GM10248 (cell line): Measurements from ENCODE around the gene FMN1.

Experiments
- CTCF ChIA-PET: fragments of 300-600 bp; sonication (Branson Sonifier 250); formaldehyde crosslinking; extraction: SDS; loops from one replicate; lab custom pipeline; 2021; ENCODE audit warnings: antibody characterized with exemption; lab: Yijun Ruan, JAX
- POLR2A ChIA-PET: fragments of 350-650 bp; sonication (Branson Sonifier 250); formaldehyde crosslinking; extraction: SDS; loops from one replicate; lab custom pipeline; 2020; ENCODE audit warnings: antibody characterized with exemption; lab: Yijun Ruan, JAX
- DNase-seq: peaks from one replicate; pipeline ENCODE4 v3.0.0; 2012; ENCODE audit errors: extremely low spot score
- TF ChIP-seq, protein P1 (sequence below): IDR thresholded peaks from 2 replicates; pipeline ENCODE4 v1.5.1; 2012; ENCODE audit warnings: mild to moderate bottlenecking, low read depth; ENCODE audit errors: extremely low read depth, missing control alignments, control extremely low read depth

Gene FMN1

DNA sequence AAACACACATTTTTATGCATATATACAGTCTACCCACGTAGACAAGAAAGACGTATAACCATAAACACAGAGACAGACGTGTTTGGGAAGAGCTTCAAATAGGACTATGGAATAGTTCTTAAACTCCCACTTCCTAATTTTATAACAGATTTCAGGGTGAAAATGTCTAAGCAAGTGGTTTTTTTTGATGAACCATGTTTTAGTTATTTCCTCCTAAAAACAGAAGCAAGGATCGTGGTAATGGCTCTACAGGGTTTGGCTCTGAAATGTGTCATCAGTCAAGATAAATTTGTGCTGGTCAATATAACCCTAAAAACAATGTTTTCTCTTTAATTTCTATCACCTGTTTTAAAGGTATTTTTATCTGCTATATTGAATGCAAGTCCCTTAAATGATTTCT is 58.2 kb downstream of the FMN1 start:
- POLR2A ChIA-PET: no interaction called here
- DNase-seq: no peak
- TF ChIP-seq, protein P1, sequence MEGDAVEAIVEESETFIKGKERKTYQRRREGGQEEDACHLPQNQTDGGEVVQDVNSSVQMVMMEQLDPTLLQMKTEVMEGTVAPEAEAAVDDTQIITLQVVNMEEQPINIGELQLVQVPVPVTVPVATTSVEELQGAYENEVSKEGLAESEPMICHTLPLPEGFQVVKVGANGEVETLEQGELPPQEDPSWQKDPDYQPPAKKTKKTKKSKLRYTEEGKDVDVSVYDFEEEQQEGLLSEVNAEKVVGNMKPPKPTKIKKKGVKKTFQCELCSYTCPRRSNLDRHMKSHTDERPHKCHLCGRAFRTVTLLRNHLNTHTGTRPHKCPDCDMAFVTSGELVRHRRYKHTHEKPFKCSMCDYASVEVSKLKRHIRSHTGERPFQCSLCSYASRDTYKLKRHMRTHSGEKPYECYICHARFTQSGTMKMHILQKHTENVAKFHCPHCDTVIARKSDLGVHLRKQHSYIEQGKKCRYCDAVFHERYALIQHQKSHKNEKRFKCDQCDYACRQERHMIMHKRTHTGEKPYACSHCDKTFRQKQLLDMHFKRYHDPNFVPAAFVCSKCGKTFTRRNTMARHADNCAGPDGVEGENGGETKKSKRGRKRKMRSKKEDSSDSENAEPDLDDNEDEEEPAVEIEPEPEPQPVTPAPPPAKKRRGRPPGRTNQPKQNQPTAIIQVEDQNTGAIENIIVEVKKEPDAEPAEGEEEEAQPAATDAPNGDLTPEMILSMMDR: no peak
- CTCF ChIA-PET: interaction anchor here (0.9 kb wide), 1 partner anchor 12 kb away, joined by 3 read pairs; no protein-coding TSS in a partner anchor

DNA sequence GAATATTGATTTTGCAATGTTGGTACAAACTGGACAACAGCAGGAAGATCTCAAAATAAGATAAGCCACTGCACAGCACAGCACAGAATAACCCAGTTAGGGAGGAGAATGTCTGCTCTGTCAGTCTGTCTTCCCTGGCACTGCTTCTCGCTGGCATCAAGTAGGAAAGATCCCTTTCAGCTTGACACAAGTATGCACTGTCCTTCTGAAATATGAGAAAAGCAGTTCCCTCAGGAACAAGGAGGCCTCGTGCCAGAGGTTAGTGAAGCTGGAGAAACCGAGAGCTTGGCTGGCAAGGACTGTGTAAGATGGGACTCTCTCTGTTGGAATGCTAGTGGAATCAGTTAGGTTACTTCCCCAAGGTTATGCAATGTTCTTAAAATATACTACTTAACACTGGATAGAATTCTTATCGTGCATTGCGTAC is 59.1 kb downstream of the FMN1 start:
- TF ChIP-seq, protein P1: no peak
- ChIA-PET POLR2A (no interaction called here), CTCF (interaction anchor here (1.0 kb wide), 1 partner anchor 15 kb away, joined by 3 read pairs; no protein-coding TSS in a partner anchor)
- DNase-seq: no peak

DNA sequence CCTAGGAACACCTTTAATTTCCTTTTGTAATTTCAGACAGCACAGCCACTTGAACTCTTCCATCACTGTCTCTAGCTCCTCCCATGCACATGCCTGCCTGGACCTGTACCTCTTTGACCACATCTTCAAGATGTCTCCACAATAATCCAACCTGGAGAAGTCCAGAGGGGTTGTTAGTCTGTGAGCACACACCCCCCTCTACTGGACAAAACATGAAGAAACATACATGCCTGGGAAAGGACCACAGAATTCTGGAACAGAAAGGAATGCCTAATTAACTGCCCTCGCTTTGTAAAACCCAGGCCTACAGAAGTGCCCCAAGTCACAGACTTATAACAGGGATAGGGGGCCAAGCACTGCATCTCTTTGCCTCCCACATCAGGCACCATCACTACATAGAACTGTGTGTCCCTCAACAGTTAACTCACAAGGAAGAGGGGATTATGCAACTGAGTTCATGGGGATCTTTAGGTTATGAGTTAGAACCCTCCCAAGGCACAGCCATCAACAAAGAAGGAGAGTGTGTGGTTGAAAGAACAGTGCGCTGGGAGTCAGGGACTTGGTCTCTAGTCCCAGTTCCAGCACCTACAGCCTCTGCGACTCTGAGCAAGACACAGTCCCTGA is 61.7 kb downstream of the FMN1 start:
- TF ChIP-seq, protein P1: peak; percentile 35
- POLR2A ChIA-PET: no interaction called here
- no peak for DNase-seq
- CTCF ChIA-PET: interaction anchor here (0.9 to 2.2 kb wide), 6 partner anchors 9 to 482 kb away, joined by 3 to 5 read pairs (median 4); no protein-coding TSS in a partner anchor

DNA sequence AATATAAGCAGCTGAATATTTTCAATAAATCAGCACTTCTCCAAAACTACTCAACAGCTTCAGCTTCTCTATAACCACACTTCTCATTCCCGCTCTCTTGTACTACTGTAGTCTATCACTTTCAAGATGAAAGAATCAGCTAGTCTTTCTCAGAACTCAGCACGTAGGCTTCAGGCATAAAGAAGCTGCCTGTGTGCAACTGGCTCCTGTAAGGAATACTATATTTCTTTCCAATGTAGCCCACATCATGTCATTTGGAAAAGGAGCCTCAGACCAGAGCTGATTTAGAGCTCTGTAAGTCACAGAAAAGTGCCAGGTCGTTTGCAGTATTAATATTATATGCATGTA is 62.3 kb downstream of the FMN1 start:
- TF ChIP-seq, protein P1: no peak
- POLR2A ChIA-PET: no interaction called here
- CTCF ChIA-PET: interaction anchor here (0.8 to 2.2 kb wide), 6 partner anchors 8 to 469 kb away, joined by 3 to 5 read pairs (median 4); no protein-coding TSS in a partner anchor
- no peak for DNase-seq

DNA sequence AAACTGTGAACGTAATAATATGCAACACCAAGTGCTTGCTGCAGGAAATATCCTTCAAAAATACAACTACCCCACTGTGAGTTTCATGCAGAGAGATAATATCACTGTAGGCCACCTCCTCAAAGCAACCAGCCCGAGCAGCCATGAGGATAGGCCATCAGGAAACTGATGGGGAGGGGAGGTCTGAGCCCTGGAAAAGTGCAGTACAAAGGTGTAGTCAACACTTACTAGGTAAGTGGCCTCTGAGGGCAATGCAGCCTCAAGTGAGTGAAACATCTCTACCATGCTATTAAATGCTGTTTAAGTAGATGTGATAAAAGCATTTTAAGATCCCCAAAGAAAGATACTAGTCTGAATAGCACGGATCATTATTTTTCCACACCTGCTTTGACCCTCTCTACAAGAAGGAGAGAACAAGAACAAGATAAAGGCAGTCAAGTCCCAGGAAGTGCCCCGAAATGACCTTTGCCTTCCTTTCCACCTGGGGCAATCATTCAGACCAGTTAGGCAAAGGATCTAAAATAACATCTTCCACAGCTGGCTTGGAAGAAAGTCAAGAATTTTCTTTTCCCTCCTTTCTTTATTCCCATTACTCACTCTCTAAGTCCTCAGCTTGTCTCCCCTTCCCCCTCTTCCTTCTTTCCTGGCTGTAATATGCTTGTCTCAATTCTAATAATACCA is 62.8 kb downstream of the FMN1 start:
- ChIA-PET CTCF (interaction anchor here (0.8 to 1.3 kb wide), 5 partner anchors 8 to 469 kb away, joined by 3 to 5 read pairs (median 4); no protein-coding TSS in a partner anchor), POLR2A (no interaction called here)
- no peak for DNase-seq
- TF ChIP-seq, protein P1: no peak

DNA sequence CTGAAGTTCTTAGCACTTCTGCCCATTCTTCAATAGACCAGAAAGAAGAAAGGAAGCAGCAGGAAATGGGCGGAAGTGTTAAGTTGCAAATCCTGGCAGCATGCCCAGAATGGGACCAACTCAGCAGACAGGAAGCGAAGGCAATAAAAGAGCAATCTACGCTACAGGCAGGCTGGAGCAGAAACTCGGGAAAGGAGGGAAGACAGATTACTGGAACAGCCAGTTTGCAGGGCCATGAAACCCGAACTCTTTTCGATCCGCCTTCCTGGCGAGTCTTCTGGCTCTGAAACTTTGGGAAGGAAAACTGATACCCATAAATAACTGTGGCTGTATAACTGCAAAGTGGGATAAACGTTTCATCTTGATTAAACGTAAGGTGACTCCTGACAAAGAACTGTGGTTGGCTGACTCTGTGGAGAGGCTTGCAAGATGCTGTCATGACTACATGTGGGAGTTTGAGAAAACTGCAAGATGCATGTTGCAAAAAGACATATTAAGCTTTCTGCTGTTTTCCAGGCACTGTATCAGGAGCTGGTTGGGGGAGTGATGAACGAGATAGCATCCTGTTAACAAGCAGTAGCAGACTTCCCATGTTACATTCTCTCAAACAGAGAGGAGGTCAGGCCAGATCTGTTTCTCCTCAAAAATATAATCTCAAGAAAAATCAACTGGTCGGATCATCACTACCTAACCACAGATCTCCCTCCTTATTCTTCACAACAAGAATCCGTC is 67.8 kb downstream of the FMN1 start:
- ChIA-PET POLR2A (no interaction called here), CTCF (no interaction called here)
- TF ChIP-seq, protein P1: no peak
- DNase-seq: no peak
